ENCODE data around the gene KLK1.

The KLK1 gene

GRCh38 chr19:50823389-50824042 lies at the start of gene KLK1:
KLK1 (minus strand) TSS chr19:50823787; CDS start chr19:50823748, 39 bp downstream.
- no peak for DNase-seq

DNA sequence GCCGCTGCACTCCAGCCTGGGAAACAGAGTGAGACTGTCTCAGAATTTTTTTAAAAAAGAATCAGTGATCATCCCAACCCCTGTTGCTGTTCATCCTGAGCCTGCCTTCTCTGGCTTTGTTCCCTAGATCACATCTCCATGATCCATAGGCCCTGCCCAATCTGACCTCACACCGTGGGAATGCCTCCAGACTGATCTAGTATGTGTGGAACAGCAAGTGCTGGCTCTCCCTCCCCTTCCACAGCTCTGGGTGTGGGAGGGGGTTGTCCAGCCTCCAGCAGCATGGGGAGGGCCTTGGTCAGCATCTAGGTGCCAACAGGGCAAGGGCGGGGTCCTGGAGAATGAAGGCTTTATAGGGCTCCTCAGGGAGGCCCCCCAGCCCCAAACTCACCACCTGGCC lies 49.5 kb upstream of the KLK1 start, which contains the start of gene KLK2:
Gene KLK2 (plus strand): TSS at position 384 of the 400 bp plus-strand sequence. CDS start 35 bp downstream, outside the sequence.
- DNase-seq: no peak

GRCh38 chr19:50870417-50871089 lies 47.0 kb upstream of the KLK1 start:
- DNase-seq: no peak

DNA sequence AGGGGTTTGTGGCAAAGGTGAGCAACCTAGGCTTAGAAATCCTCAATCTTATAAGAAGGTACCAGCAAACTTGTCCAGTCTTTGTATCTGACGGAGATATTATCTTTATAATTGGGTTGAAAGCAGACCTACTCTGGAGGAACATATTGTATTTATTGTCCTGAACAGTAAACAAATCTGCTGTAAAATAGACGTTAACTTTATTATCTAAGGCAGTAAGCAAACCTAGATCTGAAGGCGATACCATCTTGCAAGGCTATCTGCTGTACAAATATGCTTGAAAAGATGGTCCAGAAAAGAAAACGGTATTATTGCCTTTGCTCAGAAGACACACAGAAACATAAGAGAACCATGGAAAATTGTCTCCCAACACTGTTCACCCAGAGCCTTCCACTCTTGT lies 45.9 kb upstream of the KLK1 start:
- DNase-seq: no peak

DNA sequence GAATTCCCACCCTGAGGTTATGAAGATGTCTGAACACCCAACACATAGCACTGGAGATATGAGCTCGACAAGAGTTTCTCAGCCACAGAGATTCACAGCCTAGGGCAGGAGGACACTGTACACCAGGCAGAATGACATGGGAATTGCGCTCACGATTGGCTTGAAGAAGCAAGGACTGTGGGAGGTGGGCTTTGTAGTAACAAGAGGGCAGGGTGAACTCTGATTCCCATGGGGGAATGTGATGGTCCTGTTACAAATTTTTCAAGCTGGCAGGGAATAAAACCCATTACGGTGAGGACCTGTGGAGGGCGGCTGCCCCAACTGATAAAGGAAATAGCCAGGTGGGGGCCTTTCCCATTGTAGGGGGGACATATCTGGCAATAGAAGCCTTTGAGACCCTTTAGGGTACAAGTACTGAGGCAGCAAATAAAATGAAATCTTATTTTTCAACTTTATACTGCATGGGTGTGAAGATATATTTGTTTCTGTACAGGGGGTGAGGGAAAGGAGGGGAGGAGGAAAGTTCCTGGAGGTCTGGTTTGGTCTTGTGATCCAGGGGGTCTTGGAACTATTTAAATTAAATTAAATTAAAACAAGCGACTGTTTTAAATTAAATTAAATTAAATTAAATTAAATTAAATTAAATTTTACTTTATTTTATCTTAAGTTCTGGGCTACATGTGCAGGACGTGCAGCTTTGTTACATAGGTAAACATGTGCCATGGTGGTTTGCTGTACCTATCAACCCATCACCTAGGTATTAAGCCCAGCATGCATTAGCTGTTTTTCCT lies 38.1 kb upstream of the KLK1 start:
- DNase-seq: no peak

DNA sequence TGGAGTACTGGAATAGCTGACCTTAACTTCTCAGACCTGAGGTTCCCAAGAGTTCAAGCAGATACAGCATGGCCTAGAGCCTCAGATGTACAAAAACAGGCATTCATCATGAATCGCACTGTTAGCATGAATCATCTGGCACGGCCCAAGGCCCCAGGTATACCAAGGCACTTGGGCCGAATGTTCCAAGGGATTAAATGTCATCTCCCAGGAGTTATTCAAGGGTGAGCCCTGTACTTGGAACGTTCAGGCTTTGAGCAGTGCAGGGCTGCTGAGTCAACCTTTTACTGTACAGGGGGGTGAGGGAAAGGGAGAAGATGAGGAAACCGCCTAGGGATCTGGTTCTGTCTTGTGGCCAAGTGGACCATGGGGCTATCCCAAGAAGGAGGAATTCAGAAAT lies 37.4 kb upstream of the KLK1 start:
- no peak for DNase-seq

DNA sequence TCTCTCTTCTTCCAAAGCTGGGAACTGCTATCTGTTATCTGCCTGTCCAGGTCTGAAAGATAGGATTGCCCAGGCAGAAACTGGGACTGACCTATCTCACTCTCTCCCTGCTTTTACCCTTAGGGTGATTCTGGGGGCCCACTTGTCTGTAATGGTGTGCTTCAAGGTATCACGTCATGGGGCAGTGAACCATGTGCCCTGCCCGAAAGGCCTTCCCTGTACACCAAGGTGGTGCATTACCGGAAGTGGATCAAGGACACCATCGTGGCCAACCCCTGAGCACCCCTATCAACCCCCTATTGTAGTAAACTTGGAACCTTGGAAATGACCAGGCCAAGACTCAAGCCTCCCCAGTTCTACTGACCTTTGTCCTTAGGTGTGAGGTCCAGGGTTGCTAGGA lies 36.3 kb upstream of the KLK1 start:
- no peak for DNase-seq

GRCh38 chr19:50858886-50859285 lies 35.3 kb upstream of the KLK1 start:
- DNase-seq: no peak

DNA sequence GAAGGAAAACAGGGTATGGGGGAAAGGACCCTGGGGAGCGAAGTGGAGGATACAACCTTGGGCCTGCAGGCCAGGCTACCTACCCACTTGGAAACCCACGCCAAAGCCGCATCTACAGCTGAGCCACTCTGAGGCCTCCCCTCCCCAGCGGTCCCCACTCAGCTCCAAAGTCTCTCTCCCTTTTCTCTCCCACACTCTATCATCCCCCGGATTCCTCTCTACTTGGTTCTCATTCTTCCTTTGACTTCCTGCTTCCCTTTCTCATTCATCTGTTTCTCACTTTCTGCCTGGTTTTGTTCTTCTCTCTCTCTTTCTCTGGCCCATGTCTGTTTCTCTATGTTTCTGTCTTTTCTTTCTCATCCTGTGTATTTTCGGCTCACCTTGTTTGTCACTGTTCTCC lies 33.8 kb upstream of the KLK1 start:
- DNase-seq: no peak

GRCh38 chr19:50854636-50855410 lies 31.2 kb upstream of the KLK1 start, which contains the start of gene KLK3:
KLK3 (plus strand) TSS chr19:50854915; CDS start chr19:50854956, 41 bp downstream.
- DNase-seq: no peak

DNA sequence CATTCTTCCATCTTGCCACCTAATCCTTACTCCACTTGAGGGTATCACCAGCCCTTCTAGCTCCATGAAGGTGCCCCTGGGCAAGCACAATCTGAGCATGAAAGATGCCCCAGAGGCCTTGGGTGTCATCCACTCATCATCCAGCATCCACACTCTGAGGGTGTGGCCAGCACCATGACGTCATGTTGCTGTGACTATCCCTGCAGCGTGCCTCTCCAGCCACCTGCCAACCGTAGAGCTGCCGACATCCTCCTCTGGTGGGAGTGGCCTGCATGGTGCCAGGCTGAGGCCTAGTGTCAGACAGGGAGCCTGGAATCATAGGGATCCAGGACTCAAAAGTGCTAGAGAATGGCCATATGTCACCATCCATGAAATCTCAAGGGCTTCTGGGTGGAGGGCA lies 28.0 kb upstream of the KLK1 start:
- no peak for DNase-seq

DNA sequence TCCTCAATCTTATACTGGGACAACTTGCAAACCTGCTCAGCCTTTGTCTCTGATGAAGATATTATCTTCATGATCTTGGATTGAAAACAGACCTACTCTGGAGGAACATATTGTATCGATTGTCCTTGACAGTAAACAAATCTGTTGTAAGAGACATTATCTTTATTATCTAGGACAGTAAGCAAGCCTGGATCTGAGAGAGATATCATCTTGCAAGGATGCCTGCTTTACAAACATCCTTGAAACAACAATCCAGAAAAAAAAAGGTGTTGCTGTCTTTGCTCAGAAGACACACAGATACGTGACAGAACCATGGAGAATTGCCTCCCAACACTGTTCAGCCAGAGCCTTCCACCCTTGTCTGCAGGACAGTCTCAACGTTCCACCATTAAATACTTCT lies 27.2 kb upstream of the KLK1 start:
- no peak for DNase-seq

DNA sequence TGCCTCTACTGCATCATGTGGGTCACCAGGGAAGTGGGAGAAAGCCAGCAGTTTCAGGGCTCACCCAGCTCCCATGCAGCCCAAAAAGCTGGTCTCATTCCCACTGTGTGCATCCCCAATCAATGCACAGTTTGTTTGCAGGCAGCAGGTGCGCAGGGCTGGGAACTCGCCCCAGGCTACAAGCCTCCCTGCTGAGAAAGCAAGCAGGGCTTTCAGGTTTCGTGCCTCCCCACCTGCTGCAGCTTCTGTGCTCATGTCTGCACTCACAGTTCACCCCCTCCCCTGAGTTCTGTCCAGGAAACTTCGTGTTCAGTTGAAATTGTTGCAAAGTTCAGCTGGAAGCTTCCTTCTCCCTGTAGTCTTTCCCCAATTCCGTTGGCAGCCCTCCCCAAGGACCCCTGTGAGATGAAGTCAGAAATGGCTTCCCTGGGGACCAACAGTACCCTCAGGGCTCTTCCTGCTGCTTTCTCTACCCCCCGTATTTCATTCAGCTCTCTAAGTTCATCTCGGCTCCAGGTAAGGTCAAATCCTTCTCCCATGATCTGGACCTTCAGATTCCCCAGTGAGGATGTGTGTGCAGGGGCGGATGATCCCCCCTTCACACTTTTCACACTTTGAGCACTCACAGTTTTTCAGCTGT lies 20.8 kb upstream of the KLK1 start:
- DNase-seq: no peak

DNA sequence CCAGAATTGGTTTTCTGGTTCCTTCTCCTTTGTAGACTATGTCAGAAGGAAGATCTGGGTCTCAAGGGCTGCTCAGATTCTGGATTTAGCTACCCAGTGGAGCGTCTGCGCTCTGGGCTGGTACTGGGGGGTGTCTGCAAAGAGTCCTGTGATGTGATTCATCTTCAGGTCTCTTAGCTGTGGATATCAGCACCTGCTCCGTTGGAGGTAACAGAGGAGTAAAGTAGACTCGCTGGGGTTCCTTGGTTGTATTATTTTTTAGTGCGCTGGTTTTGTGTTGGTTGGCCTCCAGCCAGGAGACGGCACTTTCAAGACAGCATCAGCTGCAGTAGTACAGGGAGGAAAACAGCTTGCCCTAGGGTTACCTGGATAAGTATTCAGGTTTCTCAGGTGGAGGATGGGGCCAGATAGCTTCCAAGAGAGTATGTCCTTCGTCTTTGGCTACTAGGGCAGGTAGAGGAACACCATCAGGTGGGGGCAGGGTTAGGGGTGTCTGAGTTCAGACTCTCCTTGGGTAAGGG lies 20.2 kb upstream of the KLK1 start:
- DNase-seq: no peak

DNA sequence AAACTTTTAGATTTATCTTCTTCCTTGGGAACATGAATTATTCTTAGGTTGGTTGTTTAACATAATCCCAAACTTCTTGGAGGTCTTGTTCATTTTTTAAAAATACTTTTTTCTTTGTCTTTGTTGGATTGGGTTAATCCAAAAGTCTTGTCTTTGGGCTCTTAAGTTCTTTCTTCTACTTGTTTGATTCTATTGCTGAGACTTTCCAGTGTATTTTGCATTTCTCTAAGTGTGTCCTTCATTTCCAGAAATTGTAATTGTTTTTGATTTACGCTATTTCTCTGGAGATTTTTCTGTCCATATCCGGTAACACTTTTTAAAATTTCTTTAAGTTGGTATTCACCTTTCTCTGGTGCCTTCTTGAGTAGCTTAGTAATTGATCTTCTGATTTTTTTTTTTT lies 19.6 kb upstream of the KLK1 start:
- no peak for DNase-seq

- DNase-seq: no peak
Observed at GRCh38 chr19:50842130-50842529, 18.5 kb upstream of the KLK1 start.

DNA sequence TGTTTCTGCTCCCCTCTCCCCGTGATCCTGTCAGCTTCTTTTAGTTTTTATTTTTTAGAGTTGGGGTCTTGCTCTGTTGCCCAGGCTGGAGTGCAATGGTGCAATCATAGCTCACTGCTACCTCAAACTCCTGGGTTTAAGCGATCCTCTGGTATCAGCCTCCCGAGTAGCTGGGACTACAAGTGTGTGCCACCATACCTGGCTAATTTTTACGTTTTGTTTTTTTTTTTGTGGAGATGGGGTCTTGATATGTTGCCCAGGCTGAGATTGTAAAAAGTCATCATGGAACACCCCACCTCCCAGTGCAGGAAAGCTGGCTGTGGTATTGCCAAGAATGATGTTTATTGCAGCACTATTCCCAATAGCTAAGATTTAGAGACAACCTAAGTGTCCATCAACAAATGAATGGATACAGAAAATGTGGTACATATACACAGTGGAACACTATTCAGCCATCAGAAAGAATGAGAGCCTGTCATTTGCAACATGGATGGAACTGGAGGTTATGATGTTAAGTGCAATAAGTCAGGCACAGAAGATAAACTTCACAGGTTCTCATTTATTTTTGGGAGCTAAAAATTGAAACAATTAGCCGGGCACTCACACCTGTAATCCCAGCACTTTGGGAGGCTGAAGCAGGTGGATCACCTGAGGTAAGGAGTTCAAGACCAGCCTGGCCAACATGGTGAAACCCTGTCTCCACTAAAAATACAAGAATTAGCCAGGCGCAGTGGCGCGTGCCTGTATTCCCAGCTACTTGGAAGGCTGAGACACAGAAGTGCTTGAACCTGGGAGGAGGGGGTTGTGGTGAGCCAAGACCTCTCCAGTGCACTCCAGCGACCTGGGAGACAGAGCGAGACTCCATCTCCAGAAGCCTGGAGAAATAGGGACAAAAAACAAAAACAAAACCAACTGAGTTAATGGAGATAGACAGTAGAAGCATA lies 16.4 kb upstream of the KLK1 start:
- no peak for DNase-seq

DNA sequence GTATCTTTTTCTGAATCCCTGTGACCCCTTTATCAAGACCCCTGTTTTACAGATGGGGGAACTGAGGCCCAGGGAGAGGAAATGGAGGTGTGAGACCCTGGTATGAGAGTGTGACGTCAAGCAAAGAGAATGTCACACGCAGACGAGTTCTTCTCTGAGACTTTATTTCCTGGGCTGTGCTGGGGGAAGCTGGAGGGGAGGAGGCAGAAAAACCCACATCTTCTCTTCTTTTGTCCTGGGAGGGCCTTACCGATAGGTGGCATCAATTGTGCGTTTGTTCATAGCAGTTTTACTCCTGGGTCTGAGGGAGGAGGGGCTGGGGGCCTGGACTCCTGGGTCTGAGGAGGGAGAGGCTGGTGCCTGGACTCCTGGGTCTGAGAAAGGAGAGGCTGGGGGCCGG lies 14.7 kb upstream of the KLK1 start:
- no peak for DNase-seq

DNA sequence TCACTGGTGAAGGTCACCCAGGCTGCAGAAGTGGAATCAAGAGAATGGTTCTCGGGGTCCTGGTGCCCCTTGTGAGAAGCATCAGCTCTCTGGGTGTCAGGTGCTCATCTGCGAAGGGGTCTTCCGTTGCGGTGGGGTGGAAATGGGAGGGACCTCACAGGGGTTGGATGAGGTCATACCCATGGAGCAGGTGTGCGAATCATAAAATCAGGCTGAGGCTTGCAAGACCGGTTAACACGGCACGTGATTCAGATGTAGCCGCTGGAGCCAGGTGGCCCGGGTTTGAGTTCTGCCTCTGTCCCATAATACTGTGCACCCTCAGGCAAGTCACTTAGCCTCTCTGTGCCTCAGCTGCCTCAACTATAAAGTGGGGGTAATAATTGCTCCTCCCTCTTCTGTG lies 13.7 kb upstream of the KLK1 start:
- no peak for DNase-seq

GRCh38 chr19:50836543-50837195 lies 13.1 kb upstream of the KLK1 start:
- DNase-seq: no peak

Measured in activated CD8-positive, alpha-beta memory T cell treated with anti-CD3 and anti-CD28 coated beads, Interleukin-2, amount 50 U/mL, for 4 hours (primary cell).